ENCODE data around the gene CHID1.

- TF ChIP-seq CTCF (IDR thresholded peaks at IDR 0.05; ENCODE audit: poor library complexity, severe bottlenecking): no peak
- no peak for TF ChIP-seq REST (IDR thresholded peaks at IDR 0.05; ENCODE audit: borderline replicate concordance)
- no peak for TF ChIP-seq POLR2AphosphoS5 (IDR thresholded peaks at IDR 0.05)
- no peak for TF ChIP-seq EP300 (conservative IDR thresholded peaks at IDR 0.05; ENCODE audit: poor library complexity, severe bottlenecking)
- TF ChIP-seq MXI1 (conservative IDR thresholded peaks at IDR 0.05; ENCODE audit: poor library complexity, severe bottlenecking): no peak
- TF ChIP-seq TAF1 (IDR thresholded peaks at IDR 0.05; ENCODE audit: low read depth): no peak
Observed at GRCh38 chr11:821512-822371, 88.9 kb downstream of the CHID1 start.

Data from neural cell (in vitro differentiated cells).